ENCODE data around the gene ARL15. TPM values are rescaled to one million over a fixed set of nuclear protein-coding genes. Genes with fewer than 3 reads are reported as not detected.

ARL15 gene
- total and polyA plus RNA-seq, 7 donors, result 11.7 to 30.7 (median 16.6) TPM

DNA sequence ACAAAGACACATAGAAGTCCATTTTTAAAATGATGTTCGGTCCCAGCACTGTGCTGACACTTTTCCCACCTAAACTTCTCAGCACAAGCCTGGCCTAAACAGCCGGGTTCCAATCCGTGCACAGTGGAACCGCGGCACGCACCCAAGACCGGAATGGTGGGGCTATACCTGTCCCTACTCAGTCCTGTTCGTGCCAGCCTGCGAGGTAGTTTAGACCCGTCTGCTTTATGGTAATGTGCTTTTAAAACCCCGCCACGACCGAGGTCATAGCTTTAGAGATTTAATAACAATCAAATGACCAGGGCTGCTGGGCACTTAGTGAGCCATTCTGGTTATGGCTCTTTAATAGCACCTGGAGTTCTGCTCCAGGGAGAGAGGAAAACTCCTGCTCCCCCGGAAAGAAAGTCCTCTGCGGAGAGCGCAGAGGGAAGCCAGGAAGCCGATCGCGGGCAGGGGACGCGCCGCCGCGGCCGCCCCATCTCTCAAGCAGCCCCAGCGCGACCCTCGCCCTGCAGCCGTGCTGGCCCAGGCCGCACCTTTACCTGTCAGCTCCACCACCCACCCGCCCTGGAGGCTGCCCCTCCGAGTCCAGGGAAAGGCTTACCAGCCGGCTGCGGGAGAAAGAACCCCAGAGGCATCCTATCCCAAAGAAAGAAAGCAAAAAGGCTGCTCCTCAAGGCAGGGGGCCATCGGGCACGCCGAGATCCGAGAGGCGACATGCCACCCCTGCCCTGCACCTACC is 511 bp downstream of the ARL15 start:
- 1% methylated on average over 39 of the region's 39 CpGs for WGBS, 2 donors
- intact Hi-C loops (cut with DNase I), result loop anchor here (2.0 to 10.0 kb wide), 6 partner anchors 58 to 825 kb away; partner anchors contain the start of genes FST and NDUFS4
- Histone ChIP-seq H3K9me3 (no peaks in the 10 kb centered on the region), H3K36me3 (no peaks in the 10 kb centered on the region), H3K4me1 (peaks cover 0 to 22% (median 13%) of the 10 kb centered on the region in 4 donors), H3K27me3 (no peaks in the 10 kb centered on the region), H3K4me3 (peak overlapping the region; percentile 73 to 95 (median 84)), H3K27ac (peak overlapping the region; percentile 83 to 91 (median 88))
- no peak for TF ChIP-seq POLR2AphosphoS5 (IDR thresholded peaks at IDR 0.05)
- no peak for TF ChIP-seq POLR2A (IDR thresholded peaks at IDR 0.05)
- no peak for TF ChIP-seq EP300 (IDR thresholded peaks at IDR 0.05)
- no peak for TF ChIP-seq CTCF (IDR thresholded peaks at IDR 0.05)
- peak; percentile 71 for DNase-seq

DNA sequence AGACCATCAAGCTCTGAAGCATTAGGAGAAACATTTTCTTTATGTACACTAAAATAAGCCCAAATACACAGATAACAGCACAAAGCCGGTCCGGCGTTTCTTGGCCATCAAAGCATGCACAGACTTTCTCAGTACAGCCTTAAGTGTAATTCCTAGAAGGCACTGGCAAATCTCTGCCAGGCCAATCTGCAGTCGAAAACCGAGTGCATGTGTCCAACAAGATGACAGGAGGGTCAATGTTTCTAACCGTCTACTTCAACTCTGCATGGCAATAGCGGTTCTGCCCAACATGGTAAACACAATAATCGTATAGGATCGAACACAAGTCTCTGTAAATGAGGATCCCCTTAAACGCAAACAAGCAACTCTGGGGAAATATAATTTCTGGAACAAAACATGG is 1.1 kb downstream of the ARL15 start:
- WGBS, 2 donors, result 7 to 30% methylated on average over 10 of the region's 10 CpGs
- no peaks in the 10 kb centered on the region for H3K27me3 ChIP-seq
- DNase-seq, result no peak
- no peaks in the 10 kb centered on the region for H3K36me3 ChIP-seq
- H3K9me3 ChIP-seq, result no peaks in the 10 kb centered on the region
- TF ChIP-seq POLR2A (IDR thresholded peaks at IDR 0.05), result no peak
- no peak for TF ChIP-seq POLR2AphosphoS5 (IDR thresholded peaks at IDR 0.05)
- no peak for TF ChIP-seq EP300 (IDR thresholded peaks at IDR 0.05)
- no peak for TF ChIP-seq CTCF (IDR thresholded peaks at IDR 0.05)
- H3K27ac ChIP-seq, result peak overlapping the region in 2 of 4 donors; percentile 87 to 91
- intact Hi-C loops (cut with DNase I), result loop anchor here (2.0 to 10.0 kb wide), 3 partner anchors 77 to 748 kb away; partner anchors contain the start of gene NDUFS4
- H3K4me1 ChIP-seq, result peaks cover 0 to 22% (median 13%) of the 10 kb centered on the region in 4 donors
- peak overlapping the region; percentile 73 to 95 (median 84) for H3K4me3 ChIP-seq

DNA sequence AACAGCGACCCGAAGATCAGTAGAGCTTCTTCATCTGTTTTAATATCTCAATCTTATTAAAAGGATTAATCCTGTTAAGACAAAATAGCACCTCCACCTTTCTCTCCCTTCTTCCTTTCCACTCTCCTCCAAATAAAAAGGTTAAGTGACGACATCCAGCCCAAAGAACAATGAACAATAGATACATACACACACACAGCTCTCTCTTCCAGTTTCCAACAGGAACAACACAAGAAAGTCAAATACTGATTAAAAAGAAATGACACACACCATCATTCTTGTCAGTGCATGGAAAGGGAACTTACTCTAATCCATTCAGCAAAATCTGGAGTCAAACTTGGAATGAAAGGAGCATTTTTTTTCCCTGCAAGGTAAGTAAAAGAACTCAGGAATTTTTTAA is 2.8 kb downstream of the ARL15 start:
- Histone ChIP-seq H3K4me1 (peaks cover 0 to 22% (median 13%) of the 10 kb centered on the region in 4 donors), H3K9me3 (no peaks in the 10 kb centered on the region), H3K27ac (no peak overlapping the region), H3K27me3 (no peaks in the 10 kb centered on the region), H3K4me3 (no peak overlapping the region), H3K36me3 (no peaks in the 10 kb centered on the region)
- no peak for TF ChIP-seq CTCF (IDR thresholded peaks at IDR 0.05)
- TF ChIP-seq POLR2A (IDR thresholded peaks at IDR 0.05), result no peak
- TF ChIP-seq EP300 (IDR thresholded peaks at IDR 0.05), result no peak
- TF ChIP-seq POLR2AphosphoS5 (IDR thresholded peaks at IDR 0.05), result no peak
- no peak for DNase-seq
- intact Hi-C loops (cut with DNase I), result loop anchor here (5.0 to 10.0 kb wide), 2 partner anchors 75 to 557 kb away; no protein-coding TSS in a partner anchor
- 53 to 89% methylated on average over 3 of the region's 3 CpGs for WGBS, 2 donors

GRCh38 chr5:54306893-54307292 is 3.5 kb downstream of the ARL15 start:
- H3K36me3 ChIP-seq, result no peaks in the 10 kb centered on the region
- H3K4me1 ChIP-seq, result peaks cover 0 to 22% (median 12%) of the 10 kb centered on the region in 4 donors
- no peak overlapping the region for H3K27ac ChIP-seq
- no peaks in the 10 kb centered on the region for H3K27me3 ChIP-seq
- no peaks in the 10 kb centered on the region for H3K9me3 ChIP-seq
- TF ChIP-seq POLR2A (IDR thresholded peaks at IDR 0.05) (no peak), CTCF (IDR thresholded peaks at IDR 0.05) (no peak), POLR2AphosphoS5 (IDR thresholded peaks at IDR 0.05) (no peak), EP300 (IDR thresholded peaks at IDR 0.05) (no peak)
- WGBS, 2 donors, result 35 to 84% methylated on average over 1 of the region's 1 CpG
- intact Hi-C loops (cut with DNase I), result loop anchor here (5.0 to 10.0 kb wide), 2 partner anchors 75 to 558 kb away; no protein-coding TSS in a partner anchor
- H3K4me3 ChIP-seq, result no peak overlapping the region
- no peak for DNase-seq

Measured in sigmoid colon (tissue), 7 donors.